ENCODE data around the gene CERS4.
"Not testable (repeated sequence)": the region's sequence is repeated elsewhere in the genome, so short reads cannot be mapped to it uniquely, and the experiment has no call there.

The CERS4 gene, protein sequence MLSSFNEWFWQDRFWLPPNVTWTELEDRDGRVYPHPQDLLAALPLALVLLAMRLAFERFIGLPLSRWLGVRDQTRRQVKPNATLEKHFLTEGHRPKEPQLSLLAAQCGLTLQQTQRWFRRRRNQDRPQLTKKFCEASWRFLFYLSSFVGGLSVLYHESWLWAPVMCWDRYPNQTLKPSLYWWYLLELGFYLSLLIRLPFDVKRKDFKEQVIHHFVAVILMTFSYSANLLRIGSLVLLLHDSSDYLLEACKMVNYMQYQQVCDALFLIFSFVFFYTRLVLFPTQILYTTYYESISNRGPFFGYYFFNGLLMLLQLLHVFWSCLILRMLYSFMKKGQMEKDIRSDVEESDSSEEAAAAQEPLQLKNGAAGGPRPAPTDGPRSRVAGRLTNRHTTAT

DNA sequence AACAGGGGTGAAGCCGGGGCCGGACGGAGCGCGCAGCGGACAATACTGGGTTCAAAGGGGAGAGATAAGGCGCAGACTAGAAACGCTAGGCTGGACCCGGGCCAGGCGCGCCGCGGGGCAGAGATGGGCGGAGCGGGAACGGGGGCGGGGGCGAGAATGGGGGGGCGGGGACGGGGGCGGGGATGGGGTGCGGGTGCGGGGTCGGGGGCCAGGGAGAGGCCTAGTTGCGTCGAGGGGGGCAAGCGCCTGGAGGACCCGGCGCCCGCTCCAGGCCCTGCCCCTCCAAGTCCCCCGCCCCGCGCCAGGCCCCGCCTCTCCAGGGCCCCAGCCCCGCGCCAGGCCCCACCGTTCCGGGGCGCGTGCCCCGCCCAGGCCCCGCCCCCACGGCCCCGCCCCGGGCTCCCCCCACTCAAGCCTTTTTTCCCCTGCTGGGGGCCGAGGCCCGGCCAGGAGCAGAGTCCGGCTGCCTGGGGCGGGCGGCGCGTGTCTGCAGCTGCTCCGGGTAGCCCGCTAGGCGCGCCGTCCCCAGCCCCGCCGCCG is at the start of gene CERS4:
Gene CERS4, plus strand, starts transcription at position 449 of the 540 bp plus-strand sequence. CDS start 41,707 bp downstream, outside the sequence.
- peak in 2 of 3 donors; percentile 46 to 62 for DNase-seq

DNA sequence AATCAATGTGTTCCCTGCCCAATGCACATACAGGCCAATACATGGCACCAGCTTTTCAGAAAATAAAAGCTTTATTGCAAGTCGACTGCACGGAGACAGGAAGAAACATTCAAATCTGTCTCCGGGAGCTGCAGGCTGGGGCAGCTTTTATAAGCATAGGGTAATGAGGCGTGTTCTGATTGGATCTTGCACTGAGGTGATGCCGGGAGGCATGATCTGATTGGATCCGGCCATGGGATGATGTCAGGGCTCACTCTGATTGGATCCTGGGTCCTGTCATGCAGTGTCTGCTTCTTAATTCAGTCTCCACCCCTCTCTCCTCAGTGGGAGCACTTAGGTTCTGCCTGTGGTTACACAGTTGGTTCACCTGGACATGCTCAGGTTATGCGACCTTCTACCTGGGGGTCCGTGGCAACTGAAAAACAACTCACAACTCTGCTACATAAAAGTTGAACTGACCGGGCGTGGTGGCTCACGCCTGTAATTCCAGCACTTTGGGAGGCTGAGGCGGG is 48.0 kb upstream of the CERS4 start:
- DNase-seq = peak in 2 of 3 donors; percentile 10 to 13

DNA sequence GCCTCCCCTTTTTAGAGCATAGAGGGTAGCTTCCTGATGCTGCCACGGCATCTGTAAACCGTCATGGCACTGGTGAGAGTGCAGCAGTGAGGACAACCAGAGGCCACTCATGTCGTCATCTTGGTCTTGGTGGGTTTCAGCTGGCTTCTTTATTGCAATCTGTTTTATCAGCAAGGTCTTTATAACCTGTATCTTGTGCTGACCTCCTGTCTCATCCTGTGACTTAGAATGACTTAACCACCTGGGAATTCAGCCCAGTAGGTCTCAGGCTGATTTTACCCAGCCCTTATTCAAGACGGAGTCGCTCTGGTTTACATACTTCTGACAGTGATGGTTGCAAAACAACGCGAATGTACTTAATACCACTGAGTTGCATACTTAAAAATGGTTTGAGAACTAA is 45.4 kb upstream of the CERS4 start:
- no peak for DNase-seq

DNA sequence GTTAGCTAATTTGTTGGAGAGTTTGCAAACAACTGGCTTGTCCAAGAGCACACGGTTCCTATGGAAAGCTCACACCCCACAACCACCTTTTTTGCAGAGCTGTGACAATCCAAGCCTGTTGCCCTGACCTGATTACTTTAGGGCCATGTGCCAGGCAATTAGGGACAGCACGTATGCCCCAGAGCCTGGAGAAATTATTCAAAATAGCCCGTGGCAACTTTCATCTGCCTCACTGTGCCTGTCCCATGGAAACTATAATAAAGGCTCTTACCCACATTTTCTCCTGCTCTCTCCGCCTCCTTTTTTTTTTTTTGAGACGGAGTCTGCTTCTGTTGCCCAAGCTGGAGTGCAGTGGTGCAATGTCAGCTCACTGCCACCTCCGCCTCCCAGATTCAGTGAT is 41.2 kb upstream of the CERS4 start:
- no peak for DNase-seq

DNA sequence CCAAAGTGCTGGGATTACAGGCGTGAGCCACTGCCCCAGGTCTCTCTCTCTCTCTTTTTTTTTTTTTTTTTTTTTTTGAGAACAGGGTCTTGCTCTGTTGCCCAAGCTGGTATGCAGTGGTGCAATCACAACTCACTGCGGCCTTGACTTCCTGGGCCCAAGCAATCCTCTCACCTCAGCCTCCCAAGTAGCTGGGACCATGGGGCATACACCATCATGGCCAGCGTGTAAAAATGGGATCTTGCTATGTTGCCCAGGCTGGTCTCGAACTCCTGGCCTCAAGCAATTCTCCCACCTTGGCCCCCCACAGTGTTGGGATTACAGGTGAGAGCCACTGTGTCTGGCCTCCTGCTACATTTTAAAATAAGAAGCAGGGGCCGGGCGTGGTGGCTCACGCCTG is 40.6 kb upstream of the CERS4 start:
- no peak for DNase-seq

DNA sequence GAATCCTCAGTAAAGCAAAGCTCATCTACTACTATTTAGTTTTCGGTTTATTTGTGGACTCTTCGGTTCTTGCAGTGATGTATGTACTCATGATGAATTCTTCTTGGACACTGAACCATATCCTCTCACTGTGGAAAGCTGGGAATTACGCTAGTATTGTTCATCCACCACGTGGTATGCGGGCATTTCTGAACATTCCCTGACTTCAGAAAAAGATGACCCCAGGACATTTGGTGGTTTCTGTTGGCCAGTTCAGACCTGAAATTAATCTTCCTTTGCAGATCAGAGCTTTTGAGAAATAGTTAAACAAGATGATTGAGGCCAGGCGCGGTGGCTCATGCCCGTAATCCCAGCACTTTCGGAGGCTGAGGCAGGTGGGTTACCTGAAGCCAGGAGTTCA is 34.5 kb upstream of the CERS4 start:
- DNase-seq = no peak

DNA sequence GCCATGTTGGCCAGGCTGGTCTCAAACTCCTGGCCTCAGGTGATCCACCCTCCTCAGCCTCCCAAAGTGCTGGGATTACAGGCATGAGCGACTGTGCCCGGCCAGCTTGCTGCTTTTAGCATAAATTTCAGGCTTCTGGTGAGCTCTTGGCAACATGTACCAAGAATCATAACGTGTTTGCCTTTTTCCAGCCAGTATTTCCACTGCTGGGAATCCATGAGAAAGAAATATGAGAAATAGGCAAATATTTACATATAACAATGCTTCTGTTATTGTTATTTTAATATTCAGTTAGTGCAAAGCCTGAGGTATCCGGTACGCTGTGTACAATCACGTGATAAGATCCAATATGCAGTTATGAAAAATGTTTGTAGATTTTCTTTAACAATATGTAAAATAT is 29.2 kb upstream of the CERS4 start:
- DNase-seq = no peak

DNA sequence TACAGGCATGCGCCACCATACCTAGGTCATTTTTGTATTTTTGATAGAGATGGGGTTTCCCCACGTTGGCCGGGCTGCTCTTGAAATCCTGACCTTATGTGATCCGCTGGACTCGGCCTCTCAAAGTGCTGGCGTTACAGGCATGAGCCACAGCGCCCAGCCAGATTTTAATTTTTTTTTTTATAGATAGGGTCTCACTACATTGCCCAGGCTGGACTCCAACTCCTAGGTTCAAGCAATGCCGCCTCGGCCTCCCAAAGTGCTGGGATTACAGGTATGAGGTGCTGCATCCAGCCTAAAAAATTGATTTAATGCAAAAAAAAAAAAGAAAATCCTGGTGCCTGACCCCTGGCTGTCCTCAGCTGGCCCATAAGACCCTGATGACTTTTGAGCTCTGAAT is 24.9 kb upstream of the CERS4 start:
- DNase-seq = no peak

DNA sequence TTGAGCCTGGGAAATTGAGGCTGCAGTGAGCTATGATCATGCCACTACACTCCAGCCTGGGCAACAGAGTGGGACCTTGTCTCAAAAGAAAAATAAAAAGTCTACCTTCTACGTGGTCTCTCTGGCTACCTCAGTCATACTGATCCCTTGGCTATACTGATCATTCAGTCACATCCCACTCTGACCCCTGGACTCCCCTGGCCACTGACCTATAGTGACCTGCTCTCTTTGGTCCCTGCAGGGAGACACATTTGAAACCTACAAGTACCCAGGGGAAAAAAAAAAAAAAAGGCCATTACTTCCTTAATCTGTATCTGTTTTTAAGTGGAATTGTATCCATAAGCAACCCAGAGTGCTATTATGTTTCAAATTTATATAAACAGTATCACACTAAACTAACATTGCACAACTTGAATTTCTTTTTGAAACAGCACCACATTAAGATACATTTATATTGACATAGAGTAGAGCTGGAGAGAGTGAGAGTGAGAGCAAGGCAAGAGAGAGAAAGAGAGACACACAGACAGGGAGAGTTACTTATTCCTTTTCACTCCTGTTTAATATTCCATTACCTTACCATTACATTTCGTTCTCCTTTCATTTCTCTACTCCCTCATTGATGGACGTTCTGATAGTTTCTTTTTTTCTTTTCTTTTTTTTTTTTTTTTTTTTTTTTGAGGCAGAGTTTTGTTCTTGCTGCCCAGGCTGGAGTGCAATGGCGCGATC is 23.7 kb upstream of the CERS4 start:
- DNase-seq = no peak

DNA sequence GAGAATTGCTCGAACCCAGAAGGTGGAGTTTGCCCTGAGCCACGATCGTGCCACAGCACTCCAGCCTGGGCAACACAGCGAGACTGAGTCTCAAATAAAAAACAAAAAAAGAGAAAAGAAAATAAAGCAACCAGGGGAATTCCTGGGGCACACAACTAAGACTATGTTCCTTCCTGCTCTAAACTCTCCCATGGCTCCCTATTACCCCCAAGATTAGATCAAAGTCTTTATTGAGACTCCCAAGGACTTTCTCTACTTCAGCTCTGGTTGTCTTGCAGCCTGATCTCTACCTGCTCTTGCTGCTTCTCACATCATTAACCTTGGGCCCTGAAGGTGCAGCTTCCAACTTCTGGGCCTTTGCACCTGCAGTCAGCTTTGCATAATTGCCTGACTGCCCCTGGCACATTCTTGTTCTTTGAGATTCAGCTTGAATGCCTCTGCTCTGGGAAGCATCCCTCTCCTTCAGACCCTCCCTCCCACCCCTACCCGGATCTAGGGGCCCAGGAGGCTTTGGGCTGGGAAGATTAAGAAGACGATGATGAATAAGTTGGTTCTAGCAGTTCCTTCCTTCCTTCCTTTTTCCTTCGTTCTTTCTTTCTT is 16.8 kb upstream of the CERS4 start:
- peak in 1 of 3 donors; percentile 28 for DNase-seq

DNA sequence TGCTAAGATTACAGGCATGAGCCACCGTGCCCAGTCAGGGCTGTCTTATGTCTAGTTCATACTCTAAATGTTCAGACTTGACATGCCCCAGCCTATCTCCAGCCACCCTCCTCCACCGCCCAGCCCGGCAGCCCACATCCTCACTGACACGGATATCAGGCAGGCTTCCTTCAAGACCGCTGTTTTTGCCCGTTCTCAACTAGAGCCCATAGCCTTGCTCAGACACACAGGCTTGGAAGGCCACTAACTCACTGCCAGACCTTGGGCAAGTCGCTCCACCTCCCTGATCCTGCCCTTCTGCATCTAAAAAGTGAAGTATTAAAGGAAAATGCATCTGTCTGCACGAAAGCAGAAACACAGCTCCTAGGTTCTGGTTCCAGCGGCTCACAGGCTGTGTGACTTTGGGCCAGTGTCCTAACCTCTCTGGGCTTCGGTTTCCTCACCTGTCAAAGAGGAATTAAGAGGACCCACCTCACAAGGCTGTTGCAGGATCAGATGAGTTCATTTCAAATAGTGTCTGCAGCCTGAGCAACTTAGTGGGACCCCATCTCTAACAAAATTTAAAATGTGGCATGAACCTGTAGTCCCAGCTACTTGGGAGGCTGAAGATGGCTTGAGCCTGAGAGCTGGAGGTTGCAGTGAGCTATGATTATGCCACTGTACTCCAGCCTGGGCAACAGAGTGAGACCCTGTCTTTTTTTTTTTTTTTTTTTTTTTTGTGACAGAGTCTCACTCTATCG is 14.5 kb upstream of the CERS4 start:
- peak; percentile 29 to 46 (median 32) for DNase-seq

DNA sequence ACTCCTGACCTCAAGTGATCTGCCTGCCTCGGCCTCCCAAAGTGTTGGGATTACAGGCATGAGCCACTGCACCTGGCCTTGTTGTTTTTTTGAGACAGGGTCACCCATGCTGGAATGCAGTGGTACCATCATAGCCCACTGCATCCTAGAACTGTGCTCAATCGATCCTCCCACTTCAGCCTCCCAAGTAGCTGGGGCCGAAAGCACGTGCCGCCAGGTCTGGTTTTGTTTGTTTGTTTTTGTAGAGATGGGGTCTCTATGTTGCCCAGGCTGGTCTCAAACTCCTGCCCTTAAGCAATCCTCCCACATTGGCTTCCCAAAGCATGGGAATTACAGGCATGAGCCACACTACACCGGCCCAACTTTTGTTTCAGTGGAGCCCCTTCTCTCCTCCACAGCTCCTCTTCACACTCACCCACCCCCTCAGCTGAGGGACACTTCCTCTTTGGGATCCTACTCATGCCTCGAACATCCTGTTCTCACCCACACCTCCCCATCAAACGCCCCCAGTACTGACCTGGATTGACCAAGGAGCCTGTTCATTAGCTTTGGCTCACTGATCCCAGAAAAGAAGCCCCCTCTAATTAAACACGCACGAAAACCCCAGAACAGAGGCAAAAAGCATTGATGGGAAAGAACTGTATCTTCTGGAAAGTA is 12.8 kb upstream of the CERS4 start:
- DNase-seq = peak; percentile 79 to 81 (median 79)

DNA sequence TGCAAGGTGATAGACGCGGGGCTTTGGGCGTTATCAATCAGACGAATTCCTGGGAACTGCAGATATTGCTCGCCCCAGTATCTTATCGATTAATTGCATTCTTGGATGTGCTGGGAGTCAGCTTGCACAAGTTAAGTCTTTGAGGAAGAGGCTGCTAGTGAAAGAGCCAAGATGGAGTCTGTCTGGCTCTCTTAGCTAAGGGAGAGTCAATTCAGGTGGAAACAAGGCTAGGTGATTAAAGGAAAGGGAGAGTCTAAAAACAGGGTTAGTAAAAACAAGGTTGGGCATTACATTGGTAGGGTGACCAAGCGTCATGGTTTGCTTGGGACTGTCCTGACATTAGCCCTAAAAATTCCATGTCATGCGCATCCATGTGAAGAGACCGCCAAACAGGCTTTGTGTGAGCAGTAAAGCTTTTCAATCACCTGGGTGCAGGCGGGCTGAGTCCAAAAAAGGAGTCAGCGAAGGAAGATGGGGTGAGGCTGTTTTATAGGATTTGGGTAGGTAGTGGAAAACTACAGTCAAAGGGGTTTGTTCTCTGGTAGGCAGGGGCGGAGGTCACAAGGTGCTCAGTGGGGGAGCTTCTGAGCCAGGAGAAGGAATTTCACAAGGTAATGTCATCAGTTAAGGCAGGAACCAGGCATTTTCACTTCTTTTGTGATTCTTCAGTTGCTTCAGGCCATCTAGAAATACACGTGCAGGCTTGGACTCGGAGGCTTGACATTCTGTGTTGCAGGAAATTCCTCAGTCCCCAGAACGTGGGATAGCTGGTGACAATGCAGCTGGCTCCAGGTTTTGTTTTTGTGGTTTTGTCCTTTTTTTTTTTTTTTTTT is 5.7 kb upstream of the CERS4 start:
- not testable (repeated sequence) for DNase-seq

DNA sequence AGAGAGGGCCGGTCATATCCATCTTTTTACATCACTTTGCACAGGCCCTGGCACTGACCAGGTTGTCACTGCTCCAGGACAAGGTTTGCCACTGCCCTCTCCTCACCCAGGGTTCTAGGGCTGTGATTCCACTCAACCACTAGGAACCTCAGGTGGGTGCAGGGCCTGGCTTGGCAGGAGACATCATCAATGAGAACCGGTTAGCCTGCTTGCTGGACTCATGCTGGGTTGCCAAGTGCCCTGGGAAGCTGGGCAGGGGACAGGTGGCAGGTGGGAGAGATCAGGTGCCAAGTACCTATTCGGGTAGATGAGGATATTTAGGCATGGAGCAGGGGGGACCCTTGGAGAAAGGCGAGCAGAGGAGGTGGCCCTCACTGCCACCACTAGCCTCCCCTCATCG is 4.2 kb upstream of the CERS4 start:
- DNase-seq = no peak

DNA sequence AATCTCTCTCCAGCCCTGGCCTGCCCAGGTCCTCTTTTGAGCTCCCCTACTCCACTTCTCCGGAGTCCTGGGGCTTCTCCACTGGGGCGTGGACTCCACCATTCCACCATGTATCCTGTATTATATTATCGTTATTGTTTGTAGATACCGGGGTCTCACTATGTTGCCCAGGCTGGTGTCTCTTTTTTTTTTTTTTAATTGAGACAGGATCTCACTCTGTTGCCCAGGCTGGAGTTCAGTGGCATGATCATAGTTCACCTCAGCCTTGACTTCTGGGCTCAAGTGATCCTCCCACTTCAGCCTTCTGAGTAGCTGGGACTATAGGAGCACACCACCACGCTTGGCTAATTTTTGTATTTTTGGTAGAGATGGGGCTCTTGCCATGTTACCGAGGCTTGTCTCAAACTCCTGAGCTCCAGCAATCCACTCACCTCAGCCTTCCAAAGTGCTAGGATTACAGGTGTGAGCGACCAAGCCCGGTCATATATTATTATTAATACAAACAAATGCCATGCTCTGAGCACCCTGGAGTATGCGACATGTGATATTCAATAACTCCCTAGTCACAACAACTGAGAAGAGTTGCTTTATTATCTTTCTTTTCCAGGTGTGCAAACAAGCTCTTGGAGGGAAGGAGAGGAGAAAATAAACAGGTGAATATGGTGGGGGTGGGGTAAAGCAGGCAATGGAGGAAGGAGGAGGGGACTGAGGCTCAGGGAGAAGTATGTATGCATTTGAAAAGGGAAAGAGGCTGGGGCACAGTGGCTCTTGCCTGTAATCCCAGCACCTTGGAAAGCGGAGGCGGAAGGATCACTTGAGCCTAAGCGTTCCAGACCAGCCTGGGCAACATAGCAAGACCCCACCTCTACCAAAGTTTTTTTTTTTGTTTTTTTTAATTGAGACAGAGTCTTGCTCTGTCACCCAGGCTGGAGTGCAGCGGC is 2.8 kb upstream of the CERS4 start:
- DNase-seq = no peak

DNA sequence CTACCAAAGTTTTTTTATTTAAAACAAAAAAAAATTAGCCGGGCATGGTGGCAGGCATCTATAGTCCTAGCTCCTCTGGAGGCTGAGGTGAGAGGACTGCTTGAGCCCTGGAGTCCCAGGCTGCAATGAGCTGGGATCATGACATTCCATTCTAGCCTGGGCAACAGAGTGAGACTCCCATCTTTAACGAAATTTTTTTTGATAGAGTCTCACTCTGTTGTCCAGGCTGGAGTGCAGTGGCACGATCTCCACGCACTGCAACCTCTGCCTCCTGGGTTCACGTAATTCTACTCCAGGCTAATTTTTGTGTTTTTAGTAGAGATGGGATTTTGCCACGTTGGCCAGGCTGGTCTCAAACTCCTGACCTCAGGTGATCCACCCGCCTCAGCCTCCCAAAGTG is 1.8 kb upstream of the CERS4 start:
- not testable (repeated sequence) for DNase-seq

DNA sequence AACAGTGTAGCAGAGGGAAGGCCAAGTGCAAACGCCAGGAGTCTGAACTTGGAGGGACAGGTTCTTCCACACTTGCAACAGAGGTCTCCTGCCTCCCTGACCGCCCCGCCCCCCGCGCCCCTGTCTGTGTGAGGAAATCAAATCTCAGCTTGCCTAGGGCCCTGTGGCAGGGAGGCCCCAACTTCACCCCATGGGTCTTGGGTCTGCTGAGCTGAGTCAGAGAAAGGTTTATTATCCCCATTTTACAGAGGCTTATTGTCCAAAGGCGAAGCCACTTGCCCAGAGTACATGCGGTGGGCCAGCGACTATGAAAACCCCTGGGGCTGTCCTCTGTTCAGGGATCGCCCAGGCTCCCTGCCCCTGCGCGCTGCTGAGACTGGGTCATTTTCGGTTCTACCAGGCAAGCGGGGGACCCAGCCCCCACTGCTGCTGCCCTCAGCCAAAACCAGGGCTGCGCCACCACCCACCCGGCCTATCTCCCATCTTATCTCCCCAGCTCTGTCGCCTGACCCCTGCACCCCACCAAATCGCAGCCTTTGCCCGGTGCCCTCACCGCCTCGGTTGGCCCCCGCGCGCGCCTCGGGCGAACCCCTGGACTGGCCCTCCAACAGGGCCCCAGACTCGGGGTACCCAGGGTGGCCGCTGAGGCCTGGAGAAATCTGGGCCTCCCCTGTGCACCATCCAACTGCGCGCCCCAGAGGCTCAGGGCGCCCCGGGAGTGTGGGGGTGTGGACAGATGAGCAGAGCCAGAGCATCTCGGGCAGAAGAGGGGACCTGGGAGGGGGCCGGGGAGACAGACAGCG is 850 bp upstream of the CERS4 start:
- DNase-seq = no peak

DNA sequence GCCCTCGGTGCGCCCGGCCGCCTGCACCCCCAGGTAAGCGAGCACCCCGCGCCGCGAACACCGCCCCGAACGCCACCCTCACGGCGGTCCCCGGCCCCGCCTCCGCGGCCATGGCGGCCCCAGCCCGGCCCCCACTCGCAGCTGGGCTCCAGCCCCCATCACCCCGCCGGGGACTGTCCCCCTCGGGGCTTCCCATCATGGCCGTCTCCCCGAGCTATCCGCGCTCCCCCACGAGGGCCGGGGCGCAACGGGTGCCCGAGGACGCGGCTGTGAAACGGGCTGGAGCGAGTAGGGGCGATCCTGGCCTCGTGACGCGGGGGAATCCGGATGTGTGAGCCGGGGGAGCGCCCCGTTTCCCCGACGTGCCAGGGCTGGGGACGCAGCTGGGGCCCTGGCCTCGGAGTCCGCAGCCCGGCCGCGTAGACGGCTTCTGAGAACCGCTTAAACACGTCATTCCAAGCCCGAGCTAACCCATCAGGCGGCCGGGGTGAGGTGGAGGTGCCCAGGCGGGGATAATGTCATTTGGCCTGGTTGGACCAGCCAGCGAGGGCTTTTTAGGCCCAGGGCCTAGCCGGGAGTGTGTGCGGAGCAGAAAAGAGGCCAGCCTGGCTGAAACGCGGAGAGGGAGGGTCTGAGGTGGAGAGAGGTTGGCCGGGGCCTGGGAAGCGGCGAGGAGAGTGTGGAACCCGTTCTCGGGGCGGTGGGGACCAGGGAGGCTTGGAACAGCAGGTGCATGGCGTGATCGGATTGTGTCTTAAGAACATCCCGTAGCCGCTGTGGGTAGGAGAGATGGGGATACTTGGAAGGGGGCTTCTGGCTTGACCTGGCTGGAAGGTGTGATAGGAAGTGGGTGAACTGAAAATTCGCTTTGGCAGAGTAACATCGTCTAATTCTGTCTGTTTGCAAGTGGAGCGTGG is 550 bp downstream of the CERS4 start:
- DNase-seq = peak; percentile 33 to 57 (median 39)

Data from suppressor macrophage treated with lipopolysaccharide for 1 hour (primary cell).